OCI-LY3 (cell line): ENCODE results near the gene MAP2K1.
"Not testable (repeated sequence)": the region's sequence is repeated elsewhere in the genome, so short reads cannot be mapped to it uniquely, and the experiment has no call there.

Experiments
- CTCF ChIP-seq: fragments of 200-600, 300-600 bp; sonication (generic); IDR thresholded peaks from 2 replicates; pipeline ENCODE4 v1.5.1; 2014; ENCODE audit warnings: antibody characterized with exemption, low read length, low read depth
- EZH2phosphoT487 ChIP-seq: fragments of 200-600 bp; shearing (Covaris generic); IDR thresholded peaks from 2 replicates; pipeline ENCODE4 v1.6.1; 2018; ENCODE audit warnings: antibody characterized with exemption, mixed run types, low read depth

- not testable (repeated sequence) for TF ChIP-seq EZH2phosphoT487, CTCF
Observed at GRCh38 chr15:66348530-66348929, 38.2 kb upstream of the MAP2K1 start.
